Sigmoid colon (tissue), 4 donors: ENCODE measurements around the gene SYT7.

Experiments used
- EP300 ChIP-seq, 4 donors: sonication (generic); formaldehyde crosslinking; IDR thresholded peaks; one replicate each; pipeline ENCODE4 v1.6.1; 2017; ENCODE audit warnings: antibody characterized with exemption in 4 of 4
- POLR2A ChIP-seq, 2 donors: fragments of 450-650 bp; IDR thresholded peaks; one replicate each; pipeline ENCODE4 v1.6.1; 2016; ENCODE audit warnings: antibody characterized with exemption in 2 of 2, mild to moderate bottlenecking in 2 of 2, moderate library complexity in 2 of 2
- POLR2AphosphoS5 ChIP-seq, 4 donors: sonication (generic); formaldehyde crosslinking; IDR thresholded peaks; one replicate each; pipeline ENCODE4 v1.6.1; 2017; ENCODE audit warnings: antibody characterized with exemption in 4 of 4
- TF ChIP-seq, protein P1 (sequence below), 4 experiments: fragments of 450-650 bp in 3 of 4; fragments of 200-600 bp in 1 of 4; IDR thresholded peaks; one replicate each; pipeline ENCODE4 v1.5.1; 2016 to 2019; ENCODE audit warnings: antibody characterized with exemption in 4 of 4, mild to moderate bottlenecking in 3 of 4, moderate library complexity in 2 of 4

GRCh38 chr11:61599968-61600710 is 19.3 kb upstream of the SYT7 start:
- TF ChIP-seq POLR2A (IDR thresholded peaks at IDR 0.05) = no peak
- TF ChIP-seq, protein P1, sequence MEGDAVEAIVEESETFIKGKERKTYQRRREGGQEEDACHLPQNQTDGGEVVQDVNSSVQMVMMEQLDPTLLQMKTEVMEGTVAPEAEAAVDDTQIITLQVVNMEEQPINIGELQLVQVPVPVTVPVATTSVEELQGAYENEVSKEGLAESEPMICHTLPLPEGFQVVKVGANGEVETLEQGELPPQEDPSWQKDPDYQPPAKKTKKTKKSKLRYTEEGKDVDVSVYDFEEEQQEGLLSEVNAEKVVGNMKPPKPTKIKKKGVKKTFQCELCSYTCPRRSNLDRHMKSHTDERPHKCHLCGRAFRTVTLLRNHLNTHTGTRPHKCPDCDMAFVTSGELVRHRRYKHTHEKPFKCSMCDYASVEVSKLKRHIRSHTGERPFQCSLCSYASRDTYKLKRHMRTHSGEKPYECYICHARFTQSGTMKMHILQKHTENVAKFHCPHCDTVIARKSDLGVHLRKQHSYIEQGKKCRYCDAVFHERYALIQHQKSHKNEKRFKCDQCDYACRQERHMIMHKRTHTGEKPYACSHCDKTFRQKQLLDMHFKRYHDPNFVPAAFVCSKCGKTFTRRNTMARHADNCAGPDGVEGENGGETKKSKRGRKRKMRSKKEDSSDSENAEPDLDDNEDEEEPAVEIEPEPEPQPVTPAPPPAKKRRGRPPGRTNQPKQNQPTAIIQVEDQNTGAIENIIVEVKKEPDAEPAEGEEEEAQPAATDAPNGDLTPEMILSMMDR (IDR thresholded peaks at IDR 0.05) = no peak
- TF ChIP-seq EP300 (IDR thresholded peaks at IDR 0.05) = no peak
- TF ChIP-seq POLR2AphosphoS5 (IDR thresholded peaks at IDR 0.05) = no peak
